ENCODE measurements around the gene RFX2. TPM values are rescaled to one million over a fixed set of nuclear protein-coding genes. Genes with fewer than 3 reads are reported as not detected.

The RFX2 gene
- total RNA-seq, 1 donor from 2014 or later, result 27.9 TPM

DNA sequence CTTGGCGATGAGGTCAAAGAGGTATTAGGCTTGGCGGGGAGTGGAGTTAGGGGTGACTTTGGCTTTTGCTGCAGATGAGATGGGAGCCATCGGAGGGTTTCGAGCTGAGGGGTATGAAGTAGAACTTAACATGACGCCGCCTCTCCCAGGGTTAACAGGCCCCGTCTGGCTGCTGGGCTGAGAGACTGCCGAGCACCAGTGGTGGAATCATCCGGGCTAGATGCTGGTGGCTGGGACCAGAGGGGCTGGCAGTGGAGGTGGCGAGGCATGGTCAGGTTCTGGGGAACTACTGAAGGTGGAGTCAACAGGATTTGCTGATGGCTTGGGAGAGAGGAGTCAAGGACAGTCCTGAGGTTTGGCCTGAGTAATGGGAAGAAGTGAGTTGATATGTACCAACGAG is 4.9 kb downstream of the RFX2 start:
- DNase-seq (ENCODE audit: low spot score), result no peak

DNA sequence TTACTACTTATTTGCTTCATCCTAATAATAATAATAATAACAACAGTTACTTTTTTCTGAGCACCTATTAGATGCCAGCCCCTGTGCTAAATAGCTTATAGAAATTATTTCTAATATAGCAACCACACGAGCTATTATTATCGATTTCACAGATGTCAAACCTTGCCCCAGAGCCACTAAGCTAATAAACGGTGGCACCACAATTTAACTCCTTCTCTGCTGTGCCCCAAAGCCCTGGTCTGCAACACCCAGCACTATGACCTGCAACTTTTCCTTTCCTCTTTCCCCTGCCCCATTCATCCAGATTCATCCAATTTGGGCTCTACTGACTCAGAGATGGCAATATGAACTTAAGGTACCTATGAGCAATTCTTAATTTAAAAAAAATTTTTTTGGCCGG is 6.4 kb downstream of the RFX2 start:
- no peak for DNase-seq (ENCODE audit: low spot score)

DNA sequence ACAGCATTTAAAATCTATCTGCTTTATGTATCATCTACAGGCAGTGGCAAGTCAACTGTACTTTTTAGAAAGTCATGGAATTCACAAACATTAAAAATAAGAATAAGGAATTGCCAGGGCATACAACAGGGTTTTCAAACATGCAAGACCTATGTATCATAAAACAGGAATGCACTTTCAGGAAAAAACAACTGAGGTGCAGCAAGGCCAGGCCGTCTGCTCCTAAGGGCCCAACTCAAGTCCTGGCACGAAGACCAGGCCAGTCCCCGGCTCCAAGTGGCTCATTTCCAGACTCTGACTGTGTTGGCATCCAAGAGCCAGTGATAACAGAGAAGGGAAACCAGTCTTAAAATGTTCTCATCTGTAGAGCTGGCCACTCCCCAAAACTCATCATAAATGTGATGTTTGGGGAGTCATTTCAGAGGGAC is 7.1 kb downstream of the RFX2 start:
- DNase-seq (ENCODE audit: low spot score), result no peak

DNA sequence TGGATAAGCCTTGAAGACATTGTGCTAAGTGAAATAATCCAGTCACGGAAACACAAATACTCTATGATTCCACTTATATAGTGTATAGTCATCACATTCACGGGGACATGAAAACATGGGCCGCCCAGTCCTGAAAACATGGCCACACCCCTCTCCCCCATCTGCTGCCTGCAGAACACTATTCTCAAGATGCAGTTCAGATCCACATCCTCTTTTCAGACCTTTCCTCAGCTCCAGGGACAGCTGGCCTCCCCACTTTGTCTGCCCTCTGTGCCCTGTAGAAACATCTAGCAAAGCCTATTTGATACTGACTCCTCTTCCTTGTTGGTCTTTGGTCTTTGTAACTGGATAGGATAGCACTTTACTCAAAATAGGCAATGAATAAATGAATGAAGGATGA is 8.3 kb downstream of the RFX2 start:
- no peak for DNase-seq (ENCODE audit: low spot score)

DNA sequence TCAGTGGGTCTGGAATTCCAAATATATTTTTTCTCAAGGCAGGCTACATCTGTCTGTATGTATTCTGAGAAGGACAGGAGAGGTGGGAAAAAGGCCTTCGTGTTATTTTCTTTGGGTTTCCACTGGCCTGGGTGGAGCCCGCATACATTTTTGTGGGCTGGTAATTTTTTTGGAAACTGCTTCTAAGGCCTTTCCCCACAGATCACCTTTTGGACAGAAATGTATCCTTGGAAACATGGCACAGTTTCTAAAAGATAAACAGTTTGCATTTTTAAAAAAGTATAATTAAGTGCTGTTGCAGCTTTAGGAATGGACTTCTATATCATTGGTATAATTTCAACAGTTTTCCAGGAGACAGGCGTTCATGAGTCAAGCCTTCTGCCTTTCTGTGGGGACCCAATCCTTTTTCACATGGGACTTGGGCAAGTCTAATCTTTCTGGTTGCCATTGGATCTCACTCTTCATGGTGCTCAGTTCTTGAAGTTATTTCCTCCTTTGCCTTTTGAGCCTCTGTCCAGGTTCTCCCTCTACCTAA is 8.9 kb downstream of the RFX2 start:
- DNase-seq (ENCODE audit: low spot score), result no peak

DNA sequence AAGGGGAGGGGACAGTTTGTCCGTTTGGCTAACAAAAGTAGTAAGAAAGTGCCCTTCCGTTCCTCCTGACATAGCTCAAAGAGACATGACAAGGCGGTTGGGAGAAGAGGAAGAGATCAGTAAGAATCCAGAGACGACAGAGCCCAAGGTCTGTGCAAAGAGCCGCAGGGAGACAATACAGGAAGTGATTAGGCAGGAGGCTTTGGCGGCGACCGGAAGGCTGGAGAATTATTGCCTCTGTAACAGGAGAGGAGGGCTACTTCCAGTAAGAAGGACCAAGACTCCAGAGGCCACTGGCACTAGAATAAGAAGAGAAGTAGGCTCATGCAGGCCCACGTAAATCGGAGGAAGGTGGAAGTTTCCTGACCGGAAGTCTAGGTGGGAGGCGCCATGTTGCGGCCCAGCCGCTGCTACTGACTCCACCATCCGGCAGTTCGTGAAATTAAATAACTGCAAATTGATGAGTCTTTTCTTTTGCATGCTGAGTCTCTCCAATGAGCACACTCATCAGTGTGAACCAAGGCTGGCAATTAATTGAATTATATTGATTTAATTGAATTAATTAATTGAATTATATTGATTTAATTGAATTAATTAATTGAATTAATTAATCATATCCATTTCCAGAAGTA is 9.9 kb downstream of the RFX2 start:
- no peak for DNase-seq (ENCODE audit: low spot score)

DNA sequence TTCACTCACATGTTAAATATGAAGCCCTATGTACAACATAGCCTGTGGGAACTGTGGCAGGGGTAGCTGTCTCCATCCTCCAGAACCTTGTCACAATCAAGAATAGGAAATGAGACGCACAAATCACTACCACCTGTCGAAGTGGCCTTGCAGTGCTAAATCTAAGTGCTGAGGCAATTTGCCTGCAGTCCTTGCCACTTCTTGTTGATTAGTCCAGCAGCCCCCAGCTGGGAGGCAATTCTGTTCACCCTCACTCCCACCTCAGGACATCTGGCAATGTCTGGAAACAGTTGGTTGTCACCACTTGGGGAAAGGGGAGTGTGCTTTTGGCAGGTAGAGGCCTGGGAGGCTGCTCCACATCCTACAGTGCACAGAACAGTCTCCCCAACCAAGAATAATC is 10.7 kb downstream of the RFX2 start:
- DNase-seq (ENCODE audit: low spot score), result no peak

DNA sequence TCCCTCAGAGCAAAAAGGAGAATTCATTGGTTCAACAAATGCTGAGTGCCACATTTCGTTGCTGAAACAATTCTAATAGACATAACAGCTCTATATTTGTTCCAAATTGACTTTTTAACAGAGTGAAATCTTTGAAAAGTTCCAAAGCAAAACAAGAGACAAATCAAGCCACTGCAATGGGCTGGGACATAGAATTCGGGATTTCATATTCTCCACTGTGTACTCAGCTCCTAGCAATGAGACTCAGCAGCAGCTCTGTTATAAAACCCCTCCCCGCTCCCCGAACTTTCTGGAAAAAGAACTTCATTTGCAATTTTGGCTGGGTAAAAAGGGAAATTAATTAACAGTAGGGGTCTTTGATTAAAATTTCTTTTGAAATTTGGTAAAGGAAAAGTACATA is 11.3 kb downstream of the RFX2 start:
- DNase-seq (ENCODE audit: low spot score), result no peak

DNA sequence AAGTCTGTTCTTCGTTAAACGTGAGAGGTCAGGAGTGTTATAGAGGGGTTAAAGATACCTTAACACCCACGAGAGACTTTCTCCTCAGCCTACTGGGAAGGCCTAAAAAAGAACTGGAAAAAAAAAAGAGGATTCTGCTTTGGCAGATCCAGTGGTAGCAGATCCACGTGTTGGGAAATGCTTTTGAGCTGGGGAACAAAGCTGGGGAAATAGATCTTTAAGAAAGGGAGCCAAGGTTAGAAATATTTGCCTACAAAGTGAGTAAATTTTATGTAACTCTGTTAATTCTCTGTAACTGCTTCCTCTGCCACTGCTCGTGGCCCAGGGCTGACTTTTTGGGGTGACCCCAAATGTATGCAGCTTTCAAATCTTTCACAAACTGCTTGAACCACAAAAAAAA is 11.7 kb downstream of the RFX2 start:
- DNase-seq (ENCODE audit: low spot score), result no peak

DNA sequence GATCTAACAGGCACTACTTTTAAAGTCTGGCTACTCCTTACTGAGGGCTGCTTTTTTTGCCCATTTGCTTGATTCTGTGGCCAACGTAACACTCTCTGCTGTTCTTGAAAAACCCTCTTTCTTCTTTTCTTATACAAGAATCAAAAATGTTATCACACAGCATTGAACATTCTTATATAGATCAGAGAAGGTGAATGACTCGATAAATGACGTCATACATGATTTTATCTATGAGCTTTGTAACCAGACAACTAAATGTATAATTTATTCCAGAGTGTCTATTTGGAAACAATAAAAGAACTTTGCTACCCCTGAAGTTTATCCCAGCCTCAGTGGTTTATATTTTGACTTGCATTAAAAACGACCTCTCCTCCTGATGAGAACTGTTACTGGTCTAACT is 12.4 kb downstream of the RFX2 start:
- DNase-seq (ENCODE audit: low spot score), result no peak

DNA sequence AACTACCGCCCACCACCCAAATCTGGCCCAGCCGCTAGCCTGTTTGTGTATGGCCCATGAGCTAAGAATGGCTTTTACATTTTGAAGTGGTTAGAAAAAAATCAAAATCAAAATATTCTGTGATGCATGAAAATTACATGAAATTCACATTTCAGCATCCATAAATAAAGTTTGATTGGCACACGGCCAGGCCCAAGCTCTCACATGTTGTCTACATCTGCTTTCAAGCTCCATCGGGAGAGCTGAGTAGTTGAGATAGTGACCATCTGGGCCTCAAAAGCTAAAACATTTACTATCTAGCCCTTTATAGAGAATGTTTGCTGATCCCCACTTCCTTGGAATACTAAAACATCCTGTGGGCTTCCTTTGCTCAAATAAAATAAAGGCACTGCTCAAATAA is 14.5 kb downstream of the RFX2 start:
- no peak for DNase-seq (ENCODE audit: low spot score)

DNA sequence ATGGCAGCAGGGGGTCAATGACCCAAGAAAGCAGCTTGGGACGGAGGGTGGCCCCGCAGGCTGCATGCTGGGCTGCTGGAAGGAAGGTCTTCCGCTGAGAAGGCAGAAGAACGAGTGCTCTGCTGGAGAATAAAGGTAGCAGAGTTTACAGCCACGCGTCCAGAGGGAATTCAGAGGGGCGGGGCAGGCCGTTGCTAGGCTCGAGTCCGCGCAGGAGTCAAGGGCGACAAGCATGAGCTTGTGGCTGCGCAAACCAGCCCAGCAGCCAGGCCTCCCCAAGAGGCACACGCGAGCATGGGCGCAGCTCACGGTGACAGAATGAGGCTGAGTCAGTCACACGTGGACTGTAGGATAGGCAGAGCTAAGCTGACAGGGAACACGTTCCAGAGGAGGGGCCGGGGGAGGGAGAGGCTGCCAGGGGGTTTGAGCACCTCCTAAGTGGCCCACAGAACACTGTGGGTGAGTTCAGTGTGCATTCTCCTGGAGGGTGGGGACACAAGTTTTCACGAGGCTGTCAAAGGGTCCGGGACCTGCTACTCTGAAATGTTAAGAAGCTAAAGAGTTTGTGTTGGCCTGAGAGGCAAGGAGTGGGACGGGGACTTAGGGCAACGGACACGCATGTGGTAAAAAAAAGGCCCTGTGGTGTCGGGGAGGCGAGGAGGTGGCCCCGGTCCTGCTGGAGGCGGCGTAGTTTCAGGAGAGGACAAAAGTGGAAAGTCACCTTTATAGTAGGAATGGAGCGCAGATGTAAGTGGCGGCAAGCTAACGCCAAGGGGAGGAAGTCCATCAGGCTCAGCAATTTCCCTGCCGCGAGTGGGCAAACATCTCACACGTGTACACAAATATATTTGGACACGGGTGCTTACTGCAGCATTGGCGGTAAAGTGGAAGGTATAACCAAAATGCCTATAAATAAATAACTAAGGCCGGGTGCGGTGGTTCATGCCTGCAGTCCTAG is 17.7 kb downstream of the RFX2 start:
- peak; percentile 93 for DNase-seq (ENCODE audit: low spot score)

DNA sequence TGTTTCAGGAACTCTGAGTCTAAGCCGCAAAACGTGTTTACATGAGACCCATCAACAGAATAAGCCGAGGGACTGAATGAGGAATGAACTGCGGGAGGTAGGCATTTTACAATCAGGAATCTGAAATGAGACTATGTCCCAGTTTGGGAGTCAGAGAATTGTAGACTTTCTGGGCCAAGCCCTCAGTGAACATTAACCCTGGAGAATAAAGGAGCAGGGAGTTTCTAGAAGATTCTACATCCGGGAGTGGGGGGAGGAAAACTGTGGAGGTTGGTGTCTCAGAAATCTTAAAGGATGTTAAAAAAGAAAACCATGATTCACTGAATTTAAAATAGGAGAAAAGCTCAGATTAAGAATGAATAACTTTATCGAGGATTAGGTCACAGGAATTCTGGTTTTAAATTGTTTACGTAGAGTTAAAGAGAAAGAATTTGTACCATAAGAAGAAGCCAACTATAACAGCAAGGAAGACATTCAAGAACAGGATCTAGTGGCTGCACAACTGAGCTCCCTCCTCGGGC is 18.5 kb downstream of the RFX2 start:
- DNase-seq (ENCODE audit: low spot score), result no peak

DNA sequence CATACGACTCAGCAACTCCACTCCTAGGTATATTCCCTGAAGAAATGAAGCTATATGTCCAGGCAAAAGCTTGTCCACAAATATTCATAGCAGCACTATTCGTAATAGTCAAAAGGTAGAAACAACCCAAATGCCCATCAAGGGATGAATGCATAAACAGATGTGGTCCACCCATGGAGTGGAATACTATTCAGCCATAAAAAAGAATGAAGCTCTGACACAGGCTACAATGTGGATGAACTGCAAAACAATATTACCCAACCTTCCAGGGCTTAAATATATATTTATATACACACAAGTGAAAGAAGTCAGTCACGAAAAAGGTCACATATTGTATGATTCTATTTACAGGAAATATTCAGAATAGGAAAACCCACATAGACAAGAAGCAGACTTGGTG is 19.7 kb downstream of the RFX2 start:
- DNase-seq (ENCODE audit: low spot score), result no peak

DNA sequence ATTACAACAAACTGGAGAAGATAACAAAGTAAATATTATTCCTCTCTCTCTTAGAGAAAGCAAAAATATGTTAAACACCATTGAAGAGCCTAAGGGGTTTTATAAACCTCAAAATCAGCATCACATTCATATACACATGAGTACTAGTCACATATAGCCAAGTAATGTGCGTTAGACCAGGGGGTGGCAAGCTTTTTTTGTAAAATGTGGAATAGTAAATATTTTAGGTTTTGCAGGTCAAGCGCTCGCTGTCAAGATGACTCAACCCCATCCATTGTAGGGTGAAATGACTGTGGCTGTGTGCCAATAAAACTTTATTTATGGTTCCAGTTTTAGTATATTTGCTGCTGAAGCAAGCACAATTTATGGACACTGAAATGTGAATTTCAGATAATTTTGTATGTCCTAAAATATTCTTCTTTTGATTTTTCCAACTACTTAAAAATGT is 21.7 kb downstream of the RFX2 start:
- DNase-seq (ENCODE audit: low spot score), result no peak

DNA sequence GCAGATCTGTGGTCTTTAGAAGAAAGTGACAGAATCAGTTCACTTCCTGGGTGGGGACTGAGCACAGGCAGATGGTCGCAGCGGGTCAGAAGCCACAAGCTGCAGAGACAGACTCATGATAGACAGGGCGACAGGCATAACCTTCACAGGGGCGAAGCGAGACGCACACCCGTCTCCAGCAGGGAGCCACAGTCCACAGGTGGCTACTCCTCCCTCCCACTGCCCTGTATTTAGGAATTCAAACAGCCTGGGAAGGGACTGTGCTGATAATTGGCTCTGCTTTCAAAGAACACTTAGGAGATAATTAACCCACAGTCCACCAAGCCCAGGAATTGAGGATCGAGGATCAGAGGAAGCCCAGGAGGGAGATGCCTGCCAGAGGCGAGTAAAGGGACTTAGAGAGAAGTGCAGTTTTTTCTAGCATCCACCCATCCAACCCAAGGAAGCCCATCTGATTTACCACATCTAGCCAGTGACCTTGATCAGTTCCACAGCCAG is 23.2 kb downstream of the RFX2 start:
- no peak for DNase-seq (ENCODE audit: low spot score)

DNA sequence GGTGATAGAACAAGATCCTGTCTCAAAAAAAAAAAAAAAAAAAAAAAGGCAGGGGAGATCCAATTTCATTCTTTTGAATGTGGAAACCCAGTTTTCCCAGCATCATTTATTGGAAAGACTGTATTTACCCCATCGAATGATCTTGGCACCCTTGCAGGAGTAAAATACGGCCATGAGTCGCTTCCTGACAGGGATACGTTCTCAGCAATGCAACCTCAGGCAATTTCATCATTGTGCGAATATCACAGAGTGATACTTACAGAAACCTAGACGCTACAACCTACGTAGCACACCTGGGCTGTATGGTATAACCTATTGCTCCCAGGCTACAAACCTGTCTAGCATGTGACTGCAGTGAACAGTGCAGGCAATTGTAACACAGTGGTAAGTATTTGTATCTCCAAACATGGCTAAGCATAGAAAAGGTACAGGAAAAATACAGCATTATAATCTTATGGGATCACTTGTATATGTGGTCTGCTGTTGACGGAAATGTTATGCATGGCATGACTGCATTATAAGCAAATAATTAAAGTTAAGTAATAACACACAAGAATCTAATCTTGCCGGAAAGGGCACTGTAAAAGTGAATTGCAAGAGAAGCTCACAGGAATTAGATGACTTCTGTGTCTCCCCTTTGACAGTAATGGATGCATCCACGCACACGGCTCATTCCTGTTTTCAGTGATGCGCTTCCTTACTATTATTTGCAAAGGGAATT is 24.1 kb downstream of the RFX2 start:
- DNase-seq (ENCODE audit: low spot score), result no peak

DNA sequence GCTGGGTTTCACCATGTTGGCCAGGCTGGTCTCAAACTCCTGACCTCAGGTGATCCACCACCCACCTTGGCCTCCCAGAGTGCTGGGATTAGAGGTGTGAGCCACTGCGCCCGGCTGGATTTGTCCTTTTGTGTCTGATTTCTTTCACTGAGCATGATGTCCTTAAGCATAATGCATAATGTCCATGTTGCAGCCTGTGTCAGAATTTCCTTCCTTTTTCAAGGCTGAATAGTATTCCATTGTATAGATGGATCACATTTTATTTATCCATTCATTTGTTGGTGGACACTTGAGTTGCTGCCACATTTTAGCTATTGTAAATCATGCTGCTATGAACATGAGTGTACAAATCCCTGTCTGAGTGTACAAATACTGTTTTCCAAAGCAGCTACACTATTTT is 25.5 kb downstream of the RFX2 start:
- no peak for DNase-seq (ENCODE audit: low spot score)

DNA sequence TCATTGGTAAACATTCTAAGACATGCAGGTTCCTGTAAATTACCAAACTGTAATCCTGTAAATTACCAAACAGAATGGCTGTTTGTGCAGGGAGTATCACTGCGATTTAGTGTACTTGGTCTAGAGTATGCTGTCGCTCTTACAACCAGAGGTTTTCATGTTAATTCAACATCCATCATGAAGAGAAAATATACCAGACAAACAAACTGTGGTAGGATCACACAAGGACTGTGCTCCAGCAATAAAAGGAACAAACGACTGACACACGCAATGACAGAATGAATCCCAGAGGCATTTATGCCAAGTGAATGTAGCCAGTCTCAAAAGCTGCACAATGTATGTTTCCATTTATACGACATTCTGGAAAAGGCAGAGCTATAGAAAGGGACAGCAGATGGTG is 31.2 kb downstream of the RFX2 start:
- no peak for DNase-seq (ENCODE audit: low spot score)

DNA sequence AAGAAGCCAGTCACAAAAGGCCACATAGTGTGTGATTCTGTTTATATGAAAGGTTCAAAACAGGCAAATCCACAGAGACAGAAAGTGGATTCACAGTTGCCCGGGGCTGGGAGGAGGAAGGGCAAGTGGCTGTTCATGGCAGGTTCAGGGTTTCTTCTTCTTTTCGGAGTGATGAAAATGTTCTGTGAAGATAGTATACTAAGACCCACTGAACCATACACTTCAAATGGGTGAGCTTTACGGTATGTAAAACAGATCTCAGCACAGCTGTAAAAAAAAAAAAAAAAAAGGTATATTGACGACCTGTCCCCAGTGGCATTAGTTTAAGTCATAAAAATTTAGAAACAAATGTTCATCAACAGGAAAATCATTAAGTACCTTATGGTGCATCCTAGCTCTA is 32.2 kb downstream of the RFX2 start:
- no peak for DNase-seq (ENCODE audit: low spot score)

Measured in mesenteric fat pad (tissue), 1 donor.